Urothelium cell line (cell line): Measurements from ENCODE around the gene CHODL.

ENCODE experiments used
- DNase-seq: peaks from one replicate; pipeline ENCODE4 v3.0.0; 2011; ENCODE audit warnings: low spot score, mixed read lengths
- FAIRE-seq: peaks from 2 replicates; lab custom pipeline; 2011; peaks lifted over from hg19 to GRCh38; lab: Jason Lieb, UNC

Gene CHODL

DNA sequence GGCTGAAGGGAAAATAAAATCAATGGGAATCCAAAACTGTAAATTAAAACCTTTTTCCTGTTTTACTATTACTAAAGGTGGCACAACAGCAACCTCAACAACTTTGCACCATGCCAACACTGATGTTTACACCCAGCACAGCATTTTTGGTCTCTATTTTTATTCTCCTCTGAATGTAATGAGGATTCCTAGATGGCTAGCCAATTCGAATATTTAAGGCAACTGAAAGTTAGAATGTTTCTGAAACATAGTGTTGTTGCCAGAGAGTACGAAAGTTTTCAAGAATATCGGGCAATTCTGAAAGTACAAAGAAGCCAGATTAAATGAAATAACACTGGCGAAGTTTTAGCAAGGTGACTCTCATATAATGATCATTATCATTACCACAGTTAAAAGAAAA lies 40.7 kb downstream of the CHODL start:
- DNase-seq: no peak
- no peak for FAIRE-seq

DNA sequence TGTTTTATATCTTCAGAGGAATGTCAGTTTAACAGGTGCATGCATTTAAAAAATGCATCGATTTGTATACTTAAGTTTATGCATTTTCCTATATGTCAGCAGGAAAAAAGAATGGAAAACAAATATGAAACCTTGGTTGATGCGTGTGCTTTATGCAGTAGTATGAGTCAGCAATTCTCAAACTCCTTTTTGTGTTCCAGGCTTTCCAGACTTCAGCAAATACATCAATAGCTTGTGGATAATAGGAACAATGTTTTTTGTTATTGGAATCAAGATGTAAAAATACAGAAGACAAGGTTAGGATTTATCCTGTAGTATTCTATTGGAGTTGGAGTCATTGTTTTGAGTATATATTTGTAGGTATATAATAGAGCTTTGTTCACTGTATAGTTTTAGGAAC lies 45.2 kb downstream of the CHODL start:
- DNase-seq (no peak), FAIRE-seq (no peak)

DNA sequence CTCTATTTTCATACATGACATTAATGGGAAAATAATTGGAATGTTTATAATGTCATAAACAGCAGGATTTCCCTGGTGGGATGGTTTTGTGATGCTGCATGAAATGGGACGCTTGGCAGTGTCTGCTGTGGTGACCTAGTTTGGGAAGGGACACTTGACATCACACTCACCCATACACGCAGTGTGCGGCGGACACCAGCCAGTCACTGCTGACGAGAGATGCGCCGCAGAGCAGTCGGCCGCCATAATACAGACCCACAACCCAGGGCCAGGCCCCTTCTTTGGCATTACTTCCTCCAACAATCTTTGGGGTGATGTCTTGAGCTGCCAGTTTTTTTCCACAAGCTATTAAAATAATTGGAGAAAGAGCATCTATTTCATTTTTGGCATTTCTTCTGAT lies 49.5 kb downstream of the CHODL start:
- DNase-seq (no peak), FAIRE-seq (no peak)

DNA sequence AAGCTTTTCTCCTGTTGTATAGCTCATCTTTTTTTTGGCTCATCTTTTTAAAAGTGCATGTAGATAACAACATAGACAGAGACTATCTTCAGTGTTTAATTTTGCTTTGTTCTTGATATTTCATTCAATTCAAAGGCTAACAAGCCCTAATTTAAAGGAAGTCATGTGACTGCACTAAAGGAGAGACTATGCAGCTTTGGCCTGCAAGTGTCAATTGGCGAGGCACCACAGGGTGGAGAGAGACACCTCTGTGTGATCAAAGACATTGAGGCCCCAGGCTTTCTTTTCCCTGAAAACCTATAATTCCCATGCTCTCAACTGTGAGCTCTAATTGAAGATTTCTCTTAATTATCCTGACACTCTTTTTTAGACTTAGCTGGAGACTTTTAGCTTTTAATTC lies 53.6 kb downstream of the CHODL start:
- DNase-seq (no peak), FAIRE-seq (no peak)
